SH-SY5Y (cell line): ENCODE measurements around the gene CERS5.

Source experiments
- GATA2 ChIP-seq: IDR thresholded peaks from 2 replicates; pipeline ENCODE4 v1.6.1; 2011; ENCODE audit warnings: mild to moderate bottlenecking, low read depth, low read length
- GATA3 ChIP-seq: IDR thresholded peaks from 2 replicates; pipeline ENCODE4 v1.6.1; 2011; ENCODE audit warnings: low read depth, mild to moderate bottlenecking, low read length, moderate library complexity

DNA sequence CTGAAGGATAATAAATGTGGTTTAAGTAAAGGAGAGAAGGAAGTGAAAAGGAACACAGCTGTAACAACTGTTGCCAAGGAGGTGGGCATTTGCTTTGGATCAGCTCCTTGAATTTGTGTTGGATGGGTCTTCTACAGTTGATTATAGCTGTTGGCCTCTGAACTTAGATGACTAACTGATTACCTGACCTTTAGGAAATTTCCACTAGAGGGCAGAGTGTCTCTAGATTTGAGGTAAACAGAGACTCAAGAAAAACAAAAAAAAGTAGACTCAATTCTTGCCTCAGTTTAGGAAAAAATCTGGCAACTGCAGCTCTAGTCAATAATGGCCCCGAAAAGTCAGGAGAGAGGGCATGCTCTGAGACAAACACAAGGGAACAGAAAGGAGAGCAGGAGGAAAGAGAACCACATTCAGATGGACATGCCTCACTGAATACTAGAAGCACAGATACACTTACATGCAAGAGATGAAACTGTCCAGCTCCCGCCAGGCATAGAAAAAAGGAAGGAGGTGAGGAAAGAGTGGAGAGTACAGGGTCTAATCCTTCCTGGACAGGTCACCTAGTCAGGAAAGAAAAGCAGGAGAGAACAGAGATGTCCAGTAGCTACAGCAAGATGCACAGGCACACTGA, 34.5 kb downstream of the CERS5 start:
- TF ChIP-seq GATA2 (no peak), GATA3 (no peak)
